CD4-positive, alpha-beta T cell (primary cell): ENCODE measurements around the gene MAIP1. TPM values are rescaled to one million over a fixed set of nuclear protein-coding genes. Genes with fewer than 3 reads are reported as not detected.

Experiments used
- ATAC-seq: fragments of 200-7000 bp; cut with Tn5 transposase; one replicate; pipeline ENCODE4 v1.10.0; 2022; ENCODE audit warnings: mild to moderate bottlenecking; ENCODE audit not compliant: poor library complexity
- CTCF ChIA-PET: fragments of 350-600 bp; sonication (Branson Sonifier 250); formaldehyde crosslinking; loops from one replicate; lab custom pipeline; 2021; ENCODE audit warnings: antibody characterized with exemption, inconsistent platforms; lab: Charles Lee
- POLR2A ChIA-PET: fragments of 350-600 bp; sonication (Branson Sonifier 250); formaldehyde crosslinking; loops from one replicate; lab custom pipeline; 2021; ENCODE audit warnings: antibody characterized with exemption, inconsistent platforms; lab: Charles Lee
- DNase-seq, 14 experiments: peaks; one replicate each; pipeline ENCODE4 v3.0.0-alpha.2; 2013 to 2020; ENCODE audit warnings: mixed read lengths in 2 of 14
- H3K27ac ChIP-seq, 2 donors: one replicate each; pipeline versions ENCODE4 v1.5.1 to v1.7.0; 2013; ENCODE audit warnings: low read length in 2 of 2, low read depth in 1 of 2, mild to moderate bottlenecking in 1 of 2
- H3K27me3 ChIP-seq, 2 experiments: 1 replicate in 1 of 2; 2 replicates in 1 of 2; pipeline versions ENCODE4 v1.6.1 to v1.7.0; 2013; ENCODE audit warnings: low read length in 2 of 2, control low read depth in 1 of 2, mild to moderate bottlenecking in 1 of 2, moderate library complexity in 1 of 2; ENCODE audit not compliant: insufficient read depth in 2 of 2, control insufficient read depth in 1 of 2
- H3K36me3 ChIP-seq: one replicate; pipeline ENCODE4 v1.6.1; 2013; ENCODE audit warnings: low read length, control low read depth; ENCODE audit not compliant: insufficient read depth
- H3K4me1 ChIP-seq: one replicate; pipeline ENCODE4 v1.6.1; 2013; ENCODE audit warnings: low read length, control low read depth; ENCODE audit not compliant: insufficient read depth
- H3K4me3 ChIP-seq: one replicate; pipeline ENCODE4 v1.5.1; 2013; ENCODE audit warnings: mild to moderate bottlenecking, low read length, moderate library complexity
- H3K9me3 ChIP-seq, 2 experiments: 1 replicate in 1 of 2; 2 replicates in 1 of 2; pipeline versions ENCODE4 v1.6.1 to v1.7.0; 2013; ENCODE audit warnings: low read length in 2 of 2, mild to moderate bottlenecking in 2 of 2, control low read depth in 1 of 2, moderate library complexity in 1 of 2; ENCODE audit not compliant: control insufficient read depth in 1 of 2, insufficient read depth in 1 of 2
- H3K27ac Mint-ChIP-seq: one replicate; pipeline ENCODE4 v1.8.0; 2020; ENCODE audit warnings: mixed read lengths
- H3K27me3 Mint-ChIP-seq: one replicate; pipeline ENCODE4 v1.8.0; 2021; ENCODE audit warnings: mixed read lengths
- H3K36me3 Mint-ChIP-seq: one replicate; pipeline ENCODE4 v1.8.0; 2021; ENCODE audit warnings: low read depth, mixed read lengths
- H3K4me1 Mint-ChIP-seq: one replicate; pipeline ENCODE4 v1.8.0; 2021; ENCODE audit warnings: low read depth, mixed read lengths
- H3K4me3 Mint-ChIP-seq: one replicate; pipeline ENCODE4 v1.8.0; 2020; ENCODE audit warnings: mild to moderate bottlenecking, mixed read lengths
- H3K9me3 Mint-ChIP-seq: one replicate; pipeline ENCODE4 v1.8.0; 2020; ENCODE audit warnings: mixed read lengths
- intact Hi-C, 2 experiments: fragments of 100-400 bp; cut with DNase I in 1 of 2; cut with micrococcal nuclease in 1 of 2; formaldehyde crosslinking; loops; one replicate each; pipeline versions ENCODE4 v1.15.1 to v1.9.0; 2023 to 2025; cut with DNase I, micrococcal nuclease
- total RNA-seq, 174 experiments: library from RNA in 2 of 174; stranded (reverse) in 2 of 174; gene quantifications; one replicate each; pipeline ENCODE4 v1.2.3 and lab custom pipeline; 2021 to 2026
- TF ChIP-seq, protein P1 (sequence below): fragments of 200-600 bp; IDR thresholded peaks from one replicate; pipeline ENCODE4 v1.8.0; 2022; ENCODE audit warnings: antibody characterized with exemption, mild to moderate bottlenecking

MAIP1 gene
- total RNA-seq, 2 experiments from 2014 or later, result 34.6 to 35.8 TPM

DNA sequence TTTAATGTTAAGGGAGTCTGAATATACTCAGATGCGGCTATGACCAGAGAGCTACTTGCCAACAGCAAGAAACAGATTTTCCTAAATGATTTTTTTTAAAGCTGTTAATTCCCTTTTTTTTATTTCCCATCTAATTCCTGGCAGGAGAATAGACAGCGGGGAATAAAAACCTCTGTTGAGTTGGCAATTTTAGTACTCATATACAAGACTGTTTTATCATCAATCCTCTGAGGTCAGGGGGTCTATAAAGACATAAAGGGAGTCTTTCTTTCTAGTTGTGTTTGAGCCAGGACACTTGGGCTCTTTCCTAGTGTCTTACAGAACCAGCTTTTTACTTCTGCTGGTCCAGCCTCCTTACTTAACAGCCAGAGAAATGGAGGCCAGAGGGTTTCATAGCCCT, 29.4 kb downstream of the MAIP1 start:
- Mint-ChIP-seq H3K27me3 (no peaks in the 10 kb centered on the region), H3K9me3 (no peaks in the 10 kb centered on the region), H3K4me3 (no peak overlapping the region), H3K4me1 (peaks cover 11% of the 10 kb centered on the region), H3K27ac (no peak overlapping the region), H3K36me3 (no peaks in the 10 kb centered on the region)
- Histone ChIP-seq H3K27ac (no peak overlapping the region), H3K27me3 (no peaks in the 10 kb centered on the region), H3K9me3 (no peaks in the 10 kb centered on the region), H3K4me3 (no peak overlapping the region), H3K36me3 (no peaks in the 10 kb centered on the region), H3K4me1 (peaks cover 6% of the 10 kb centered on the region)
- ChIA-PET CTCF (interaction anchor here (1.3 kb wide), 1 partner anchor 9 kb away, joined by 3 read pairs; no protein-coding TSS in a partner anchor), POLR2A (no interaction called here)
- TF ChIP-seq, protein P1, sequence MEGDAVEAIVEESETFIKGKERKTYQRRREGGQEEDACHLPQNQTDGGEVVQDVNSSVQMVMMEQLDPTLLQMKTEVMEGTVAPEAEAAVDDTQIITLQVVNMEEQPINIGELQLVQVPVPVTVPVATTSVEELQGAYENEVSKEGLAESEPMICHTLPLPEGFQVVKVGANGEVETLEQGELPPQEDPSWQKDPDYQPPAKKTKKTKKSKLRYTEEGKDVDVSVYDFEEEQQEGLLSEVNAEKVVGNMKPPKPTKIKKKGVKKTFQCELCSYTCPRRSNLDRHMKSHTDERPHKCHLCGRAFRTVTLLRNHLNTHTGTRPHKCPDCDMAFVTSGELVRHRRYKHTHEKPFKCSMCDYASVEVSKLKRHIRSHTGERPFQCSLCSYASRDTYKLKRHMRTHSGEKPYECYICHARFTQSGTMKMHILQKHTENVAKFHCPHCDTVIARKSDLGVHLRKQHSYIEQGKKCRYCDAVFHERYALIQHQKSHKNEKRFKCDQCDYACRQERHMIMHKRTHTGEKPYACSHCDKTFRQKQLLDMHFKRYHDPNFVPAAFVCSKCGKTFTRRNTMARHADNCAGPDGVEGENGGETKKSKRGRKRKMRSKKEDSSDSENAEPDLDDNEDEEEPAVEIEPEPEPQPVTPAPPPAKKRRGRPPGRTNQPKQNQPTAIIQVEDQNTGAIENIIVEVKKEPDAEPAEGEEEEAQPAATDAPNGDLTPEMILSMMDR, result no peak
- intact Hi-C loops, result no loop called here
- no peak for DNase-seq
- no peak for ATAC-seq

DNA sequence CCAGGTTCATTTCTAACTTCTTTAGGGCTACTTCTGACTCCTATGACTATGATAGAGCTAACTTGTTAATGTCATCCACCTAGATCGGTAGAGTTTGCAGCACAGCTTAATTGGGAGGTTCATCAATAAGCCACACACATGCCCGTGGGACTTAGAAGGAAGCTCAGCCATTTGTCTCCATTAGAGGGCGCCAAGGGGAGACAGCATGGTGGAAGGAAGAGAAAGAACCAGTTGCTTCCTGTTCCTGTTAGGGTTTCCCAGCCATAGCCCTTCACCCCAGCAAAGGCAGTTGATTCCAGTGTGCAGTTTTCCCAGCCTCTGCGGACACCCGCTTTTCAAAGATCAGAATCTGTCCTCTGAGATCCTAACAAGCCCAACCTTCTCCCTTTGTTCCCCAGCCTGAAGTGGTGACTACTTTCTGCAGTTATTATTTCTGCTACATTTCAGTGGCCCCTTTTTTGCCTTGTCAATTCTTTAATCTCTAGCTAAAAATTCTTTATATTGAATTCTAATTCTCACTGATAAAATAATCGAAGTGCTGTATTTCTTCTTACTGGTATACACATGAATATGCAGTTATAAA, 30.3 kb downstream of the MAIP1 start:
- intact Hi-C loops, result no loop called here
- CTCF ChIA-PET, result interaction anchor here (0.9 to 1.3 kb wide), 2 partner anchors 10 to 496 kb away, joined by 3 read pairs; no protein-coding TSS in a partner anchor

DNA sequence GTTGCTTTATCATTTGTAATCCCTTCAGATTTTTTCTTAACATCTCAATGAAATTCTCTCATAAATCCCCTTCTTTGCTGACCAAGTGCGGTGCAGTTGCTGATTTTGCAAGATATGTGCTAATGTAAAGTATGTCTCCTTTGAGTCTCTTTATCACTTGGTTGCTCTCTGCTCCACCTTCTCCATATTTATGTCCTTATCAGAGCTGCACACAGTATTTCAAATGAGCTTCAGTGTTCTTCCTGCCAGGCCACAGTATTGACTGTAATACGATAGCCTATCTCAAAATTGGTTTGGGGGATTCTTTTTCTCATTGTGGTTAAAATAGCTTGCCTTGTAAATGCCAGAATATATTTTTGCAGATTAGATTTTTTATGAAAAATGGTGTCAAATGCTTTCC, 32.2 kb downstream of the MAIP1 start:
- no peak for ATAC-seq

More for the DNA sequence above, 30.3 kb downstream of the MAIP1 start:
- TF ChIP-seq, protein P1, result peak; percentile 24
- Histone ChIP-seq H3K27ac (no peak overlapping the region), H3K4me1 (peaks cover 4% of the 10 kb centered on the region), H3K27me3 (no peaks in the 10 kb centered on the region), H3K9me3 (no peaks in the 10 kb centered on the region), H3K36me3 (no peaks in the 10 kb centered on the region), H3K4me3 (no peak overlapping the region)
- Mint-ChIP-seq H3K9me3 (no peaks in the 10 kb centered on the region), H3K27me3 (no peaks in the 10 kb centered on the region), H3K36me3 (no peaks in the 10 kb centered on the region), H3K4me3 (no peak overlapping the region), H3K4me1 (peaks cover 6% of the 10 kb centered on the region), H3K27ac (no peak overlapping the region)
- ATAC-seq (peak; percentile 76), DNase-seq (peak; percentile 11 to 75 (median 29))
- POLR2A ChIA-PET, result no interaction called here

More for the DNA sequence above, 32.2 kb downstream of the MAIP1 start:
- Histone ChIP-seq H3K27me3 (no peaks in the 10 kb centered on the region), H3K4me3 (no peak overlapping the region), H3K36me3 (no peaks in the 10 kb centered on the region), H3K4me1 (peaks cover 4% of the 10 kb centered on the region), H3K9me3 (no peaks in the 10 kb centered on the region), H3K27ac (no peak overlapping the region)
- CTCF ChIA-PET, result interaction anchor here (1.4 kb wide), 1 partner anchor 484 kb away, joined by 4 read pairs; no protein-coding TSS in a partner anchor
- Mint-ChIP-seq H3K36me3 (no peaks in the 10 kb centered on the region), H3K27me3 (no peaks in the 10 kb centered on the region), H3K27ac (no peak overlapping the region), H3K4me1 (peaks cover 6% of the 10 kb centered on the region), H3K9me3 (no peaks in the 10 kb centered on the region), H3K4me3 (no peak overlapping the region)
- no peak for DNase-seq
- TF ChIP-seq, protein P1, result no peak
- intact Hi-C loops, result no loop called here
- POLR2A ChIA-PET, result no interaction called here
